ENCODE measurements around the gene C1D. TPM values are rescaled to one million over a fixed set of nuclear protein-coding genes. Genes with fewer than 3 reads are reported as not detected.
"Not testable (repeated sequence)": the region's sequence is repeated elsewhere in the genome, so short reads cannot be mapped to it uniquely, and the experiment has no call there.

Gene C1D
- total and polyA plus RNA-seq, 2 donors (not counting 1 experiment from before 2014, with no cell fraction given): 21.3 to 63.1 TPM

DNA sequence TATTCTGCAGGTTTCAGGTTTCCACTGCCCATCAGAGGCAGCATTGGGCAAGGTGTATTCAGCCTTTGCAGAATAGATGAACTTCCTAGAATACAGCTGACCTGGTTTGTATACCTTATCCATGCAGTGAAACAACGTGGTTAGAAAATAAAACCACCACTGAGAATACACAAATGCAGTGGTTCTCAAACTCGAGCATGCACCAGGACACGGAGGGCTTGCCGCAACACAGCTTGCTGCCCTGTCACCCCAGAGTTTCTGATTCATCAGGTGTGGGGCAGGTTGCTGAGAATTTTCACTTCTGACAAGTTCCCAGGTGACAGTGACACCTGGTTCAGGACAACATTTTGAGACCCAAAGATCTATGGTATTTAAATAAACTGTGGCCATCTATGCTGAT lies 23.4 kb upstream of the C1D start:
- Histone ChIP-seq H3K36me3 (ENCODE audit: control insufficient read depth, insufficient read depth, low read length) (no peaks in the 10 kb centered on the region), H3K4me1 (ENCODE audit: control insufficient read depth, extremely low read depth, insufficient read depth, low read length) (no peaks in the 10 kb centered on the region), H3K4me3 (replicated peaks in 1 of 4; ENCODE audit: control extremely low read depth in 1 of 4, insufficient read depth in 1 of 4, low read depth in 3 of 4, low read length in 4 of 4) (no peak overlapping the region), H3K9ac (ENCODE audit: insufficient read depth, low read length) (no peak overlapping the region), H3K4me2 (ENCODE audit: extremely low read depth, insufficient read depth, low read length) (no peak overlapping the region), H3K27me3 (ENCODE audit: control insufficient read depth, insufficient read depth, low read length) (no peaks in the 10 kb centered on the region), H2AFZ (ENCODE audit: low read length) (no peak overlapping the region), H3K9me3 (ENCODE audit: control insufficient read depth, insufficient read depth, low read depth, low read length) (no peaks in the 10 kb centered on the region), H4K20me1 (ENCODE audit: control insufficient read depth, extremely low read depth, insufficient read depth, low read length) (no peaks in the 10 kb centered on the region), H3K79me2 (ENCODE audit: control insufficient read depth, insufficient read depth, low read length) (no peaks in the 10 kb centered on the region), H3K27ac (ENCODE audit: insufficient read depth, low read length) (no peak overlapping the region)
- TF ChIP-seq, protein P1, sequence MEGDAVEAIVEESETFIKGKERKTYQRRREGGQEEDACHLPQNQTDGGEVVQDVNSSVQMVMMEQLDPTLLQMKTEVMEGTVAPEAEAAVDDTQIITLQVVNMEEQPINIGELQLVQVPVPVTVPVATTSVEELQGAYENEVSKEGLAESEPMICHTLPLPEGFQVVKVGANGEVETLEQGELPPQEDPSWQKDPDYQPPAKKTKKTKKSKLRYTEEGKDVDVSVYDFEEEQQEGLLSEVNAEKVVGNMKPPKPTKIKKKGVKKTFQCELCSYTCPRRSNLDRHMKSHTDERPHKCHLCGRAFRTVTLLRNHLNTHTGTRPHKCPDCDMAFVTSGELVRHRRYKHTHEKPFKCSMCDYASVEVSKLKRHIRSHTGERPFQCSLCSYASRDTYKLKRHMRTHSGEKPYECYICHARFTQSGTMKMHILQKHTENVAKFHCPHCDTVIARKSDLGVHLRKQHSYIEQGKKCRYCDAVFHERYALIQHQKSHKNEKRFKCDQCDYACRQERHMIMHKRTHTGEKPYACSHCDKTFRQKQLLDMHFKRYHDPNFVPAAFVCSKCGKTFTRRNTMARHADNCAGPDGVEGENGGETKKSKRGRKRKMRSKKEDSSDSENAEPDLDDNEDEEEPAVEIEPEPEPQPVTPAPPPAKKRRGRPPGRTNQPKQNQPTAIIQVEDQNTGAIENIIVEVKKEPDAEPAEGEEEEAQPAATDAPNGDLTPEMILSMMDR (conservative IDR thresholded peaks at IDR 0.05 in 1 of 2, IDR thresholded peaks at IDR 0.05 in 1 of 2; ENCODE audit: low read depth in 1 of 2, low read length in 2 of 2): no peak
- no peak for TF ChIP-seq EZH2 (IDR thresholded peaks at IDR 0.05; ENCODE audit: low read length, missing control alignments)
- no peak for DNase-seq (ENCODE audit: low read depth in 2 of 2)

DNA sequence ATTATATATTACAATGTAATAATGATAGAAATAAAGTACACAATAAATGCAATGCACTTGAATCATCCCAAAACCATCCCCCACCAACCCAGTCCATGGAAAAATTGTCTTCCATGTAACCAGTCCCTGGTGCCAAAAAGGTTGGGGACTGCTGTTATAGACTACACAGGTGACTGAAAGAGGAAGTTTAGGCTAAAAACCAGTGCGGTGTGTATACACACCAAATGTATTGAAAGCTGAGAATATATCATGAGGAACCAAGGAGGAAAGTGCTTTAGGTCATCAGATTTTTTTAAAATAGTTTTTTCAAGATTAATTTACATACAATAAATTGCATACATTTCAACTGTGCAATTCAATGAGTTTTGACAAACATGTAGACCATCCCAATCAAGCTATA lies 20.5 kb upstream of the C1D start:
- no peak overlapping the region for H3K4me2 ChIP-seq (ENCODE audit: extremely low read depth, insufficient read depth, low read length)
- H3K9ac ChIP-seq (ENCODE audit: insufficient read depth, low read length): no peak overlapping the region
- no peak for DNase-seq (ENCODE audit: low read depth in 2 of 2)
- no peak overlapping the region for H3K4me3 ChIP-seq (replicated peaks in 1 of 4; ENCODE audit: control extremely low read depth in 1 of 4, insufficient read depth in 1 of 4, low read depth in 3 of 4, low read length in 4 of 4)
- H3K27me3 ChIP-seq (ENCODE audit: control insufficient read depth, insufficient read depth, low read length): no peaks in the 10 kb centered on the region
- no peaks in the 10 kb centered on the region for H3K9me3 ChIP-seq (ENCODE audit: control insufficient read depth, insufficient read depth, low read depth, low read length)
- H2AFZ ChIP-seq (ENCODE audit: low read length): no peak overlapping the region
- no peak overlapping the region for H3K27ac ChIP-seq (ENCODE audit: insufficient read depth, low read length)
- no peaks in the 10 kb centered on the region for H3K36me3 ChIP-seq (ENCODE audit: control insufficient read depth, insufficient read depth, low read length)
- TF ChIP-seq EZH2 (IDR thresholded peaks at IDR 0.05; ENCODE audit: low read length, missing control alignments): no peak
- TF ChIP-seq, protein P1 (conservative IDR thresholded peaks at IDR 0.05 in 1 of 2, IDR thresholded peaks at IDR 0.05 in 1 of 2; ENCODE audit: low read depth in 1 of 2, low read length in 2 of 2): no peak
- H4K20me1 ChIP-seq (ENCODE audit: control insufficient read depth, extremely low read depth, insufficient read depth, low read length): no peaks in the 10 kb centered on the region
- no peaks in the 10 kb centered on the region for H3K79me2 ChIP-seq (ENCODE audit: control insufficient read depth, insufficient read depth, low read length)
- no peaks in the 10 kb centered on the region for H3K4me1 ChIP-seq (ENCODE audit: control insufficient read depth, extremely low read depth, insufficient read depth, low read length)

DNA sequence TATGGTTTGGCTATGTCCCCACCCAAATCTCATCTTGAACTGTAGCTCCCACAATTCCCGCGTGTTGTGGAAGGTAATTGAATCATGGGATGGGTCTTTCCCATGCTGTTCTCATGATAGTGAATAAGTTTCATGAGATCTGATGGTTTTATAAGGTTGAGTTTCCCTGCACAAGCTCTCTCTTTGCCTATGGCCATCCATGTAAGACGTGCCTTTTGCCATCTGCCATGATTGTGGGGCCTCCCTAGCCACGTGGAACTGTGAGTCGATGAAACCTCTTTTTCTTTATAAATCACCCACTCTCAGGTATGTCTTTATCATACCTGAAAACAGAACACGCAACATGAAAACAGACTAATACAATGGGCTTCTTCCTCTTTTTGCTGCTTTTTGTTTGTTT lies 11.2 kb upstream of the C1D start:
- Histone ChIP-seq H3K9ac (ENCODE audit: insufficient read depth, low read length) (no peak overlapping the region), H3K27me3 (ENCODE audit: control insufficient read depth, insufficient read depth, low read length) (peaks cover 2% of the 10 kb centered on the region), H3K4me1 (ENCODE audit: control insufficient read depth, extremely low read depth, insufficient read depth, low read length) (no peaks in the 10 kb centered on the region), H2AFZ (ENCODE audit: low read length) (no peak overlapping the region), H3K4me2 (ENCODE audit: extremely low read depth, insufficient read depth, low read length) (no peak overlapping the region), H3K36me3 (ENCODE audit: control insufficient read depth, insufficient read depth, low read length) (no peaks in the 10 kb centered on the region), H3K27ac (ENCODE audit: insufficient read depth, low read length) (no peak overlapping the region), H3K9me3 (ENCODE audit: control insufficient read depth, insufficient read depth, low read depth, low read length) (no peaks in the 10 kb centered on the region), H3K79me2 (ENCODE audit: control insufficient read depth, insufficient read depth, low read length) (no peaks in the 10 kb centered on the region), H4K20me1 (ENCODE audit: control insufficient read depth, extremely low read depth, insufficient read depth, low read length) (no peaks in the 10 kb centered on the region), H3K4me3 (replicated peaks in 1 of 4; ENCODE audit: control extremely low read depth in 1 of 4, insufficient read depth in 1 of 4, low read depth in 3 of 4, low read length in 4 of 4) (no peak overlapping the region)
- TF ChIP-seq EZH2 (IDR thresholded peaks at IDR 0.05; ENCODE audit: low read length, missing control alignments): no peak
- TF ChIP-seq, protein P1 (conservative IDR thresholded peaks at IDR 0.05 in 1 of 2, IDR thresholded peaks at IDR 0.05 in 1 of 2; ENCODE audit: low read depth in 1 of 2, low read length in 2 of 2): no peak
- DNase-seq (ENCODE audit: low read depth in 2 of 2): no peak

DNA sequence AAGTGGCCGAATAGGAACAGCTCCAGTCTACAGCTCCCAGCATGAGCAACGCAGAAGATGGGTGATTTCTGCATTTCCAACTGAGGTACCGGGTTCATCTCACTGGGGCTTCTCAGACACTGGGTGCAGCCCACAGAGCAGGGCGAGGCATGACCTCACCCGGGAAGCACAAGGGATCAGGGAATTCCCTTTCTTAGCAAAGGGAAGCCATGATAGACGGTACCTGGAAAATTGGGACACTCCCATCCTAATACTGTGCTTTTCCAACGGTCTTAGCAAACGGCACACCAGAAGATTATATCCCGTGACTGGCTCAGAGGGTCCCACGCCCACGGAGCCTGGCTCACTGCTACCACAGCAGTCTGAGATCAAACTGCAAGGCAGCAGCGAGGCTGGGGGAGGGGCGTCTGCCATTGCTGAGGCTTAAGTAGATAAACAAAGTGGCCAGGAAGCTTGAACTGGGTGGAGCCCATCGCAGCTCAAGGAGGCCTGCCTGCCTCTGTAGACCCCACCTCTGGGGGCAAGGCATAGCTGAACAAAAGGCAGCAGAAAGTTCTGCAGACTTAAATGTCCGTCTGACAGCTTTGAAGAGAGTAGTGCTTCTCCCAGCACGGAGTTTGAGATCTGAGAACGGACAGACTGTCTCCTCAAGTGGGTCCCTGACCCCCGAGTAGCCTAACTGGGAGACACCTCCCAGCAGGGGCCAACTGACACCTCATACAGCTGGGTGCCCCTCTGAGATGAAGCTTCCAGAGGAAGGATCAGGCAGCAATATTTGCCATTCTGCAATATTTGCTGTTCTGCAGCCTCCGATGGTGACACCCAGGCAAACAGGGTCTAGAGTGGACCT lies 1.2 kb upstream of the C1D start:
- DNase-seq (ENCODE audit: low read depth in 2 of 2); H3K27ac ChIP-seq (ENCODE audit: insufficient read depth, low read length); H3K4me3 ChIP-seq (replicated peaks in 1 of 4; ENCODE audit: control extremely low read depth in 1 of 4, insufficient read depth in 1 of 4, low read depth in 3 of 4, low read length in 4 of 4); H3K4me2 ChIP-seq (ENCODE audit: extremely low read depth, insufficient read depth, low read length); H4K20me1 ChIP-seq (ENCODE audit: control insufficient read depth, extremely low read depth, insufficient read depth, low read length); H3K4me1 ChIP-seq (ENCODE audit: control insufficient read depth, extremely low read depth, insufficient read depth, low read length); H3K27me3 ChIP-seq (ENCODE audit: control insufficient read depth, insufficient read depth, low read length); H3K9me3 ChIP-seq (ENCODE audit: control insufficient read depth, insufficient read depth, low read depth, low read length); H3K9ac ChIP-seq (ENCODE audit: insufficient read depth, low read length); H3K36me3 ChIP-seq (ENCODE audit: control insufficient read depth, insufficient read depth, low read length): not testable (repeated sequence)
- Histone ChIP-seq H3K79me2 (ENCODE audit: control insufficient read depth, insufficient read depth, low read length) (peaks cover 35% of the 10 kb centered on the region), H2AFZ (ENCODE audit: low read length) (peak overlapping the region; percentile 77)

Measured in fibroblast of lung (primary cell).